Caco-2 (cell line): ENCODE results near the gene SH3TC2. TPM values are rescaled to one million over a fixed set of nuclear protein-coding genes. Genes with fewer than 3 reads are reported as not detected.

Experiments used
- BruUV-seq: library from RNA; stranded (reverse); fragments of 400-500 nt; replicated peaks from 2 replicates; lab custom pipeline; 2021; lab: Mats Ljungman, UMichigan
- CTCF ChIA-PET: fragments of 300-600 bp; sonication (Branson Sonifier 250); formaldehyde crosslinking; loops from one replicate; lab custom pipeline; 2022; ENCODE audit warnings: antibody characterized with exemption; lab: Charles Lee
- POLR2A ChIA-PET: fragments of 300-600 bp; sonication (Branson Sonifier 250); formaldehyde crosslinking; loops from one replicate; lab custom pipeline; 2022; ENCODE audit warnings: antibody characterized with exemption; lab: Charles Lee
- DNase-seq, 2 experiments: peaks; one replicate each; pipeline versions ENCODE4 v3.0.0 to v3.0.0-alpha.2; 2020 to 2022
- H3K27me3 ChIP-seq: replicated peaks from 2 replicates; pipeline ENCODE4 v1.6.0; 2011; ENCODE audit warnings: low read length; ENCODE audit not compliant: control insufficient read depth, insufficient read depth
- H3K36me3 ChIP-seq: 2 replicates; pipeline ENCODE4 v1.5.1; 2011; ENCODE audit warnings: low read length; ENCODE audit not compliant: control insufficient read depth, insufficient read depth
- H3K4me1 ChIP-seq: fragments of 250-450 bp; sonication (Bioruptor Pico); 2 replicates; pipeline ENCODE4 v1.5.1; 2020; ENCODE audit warnings: mild to moderate bottlenecking
- H3K4me3 ChIP-seq: 2 replicates; pipeline ENCODE4 v1.5.1; 2011; ENCODE audit warnings: low read depth, mild to moderate bottlenecking, control low read depth, low read length
- H3K9me3 ChIP-seq: fragments of 250-450 bp; sonication (Bioruptor Pico); 2 replicates; pipeline ENCODE4 v1.5.1; 2020; ENCODE audit warnings: mild to moderate bottlenecking, moderate library complexity
- H3K27ac Mint-ChIP-seq: one replicate; pipeline ENCODE4 v1.8.0; 2022; ENCODE audit warnings: mixed read lengths; ENCODE audit not compliant: unreplicated experiment
- H3K27me3 Mint-ChIP-seq: one replicate; pipeline ENCODE4 v1.8.0; 2022; ENCODE audit warnings: mixed read lengths; ENCODE audit not compliant: insufficient read depth, unreplicated experiment
- H3K36me3 Mint-ChIP-seq: one replicate; pipeline ENCODE4 v1.8.0; 2022; ENCODE audit warnings: mild to moderate bottlenecking, mixed read lengths; ENCODE audit not compliant: insufficient read depth, unreplicated experiment
- H3K4me1 Mint-ChIP-seq: one replicate; pipeline ENCODE4 v1.8.0; 2022; ENCODE audit warnings: low read depth, mixed read lengths; ENCODE audit not compliant: unreplicated experiment
- H3K4me3 Mint-ChIP-seq: one replicate; pipeline ENCODE4 v1.8.0; 2022; ENCODE audit warnings: mild to moderate bottlenecking, moderate library complexity, mixed read lengths; ENCODE audit not compliant: unreplicated experiment
- H3K9me3 Mint-ChIP-seq: one replicate; pipeline ENCODE4 v1.8.0; 2022; ENCODE audit warnings: mixed read lengths; ENCODE audit not compliant: unreplicated experiment
- intact Hi-C: fragments of 100-400 bp; cut with micrococcal nuclease; formaldehyde crosslinking; loops from one replicate; pipeline ENCODE4 v1.10.0; 2022; ENCODE audit not compliant: unreplicated experiment
- total RNA-seq: library from RNA; stranded (reverse); gene quantifications from 2 replicates; pipeline ENCODE4 v1.2.3, GENCODE V29; 2022
- TF ChIP-seq, protein P1 (sequence below), 2 experiments: fragments of 200-600 bp in 1 of 2; IDR thresholded peaks; 1 replicate in 1 of 2; 2 replicates in 1 of 2; pipeline versions ENCODE4 v1.5.1 to v1.8.0; 2011 to 2022; ENCODE audit warnings: antibody characterized with exemption in 1 of 2, control low read depth in 1 of 2, inconsistent platforms in 1 of 2, low read depth in 1 of 2, low read length in 1 of 2, mild to moderate bottlenecking in 1 of 2, moderate library complexity in 1 of 2; ENCODE audit not compliant: insufficient read depth in 1 of 2, severe bottlenecking in 1 of 2, unreplicated experiment in 1 of 2

SH3TC2 gene
- total RNA-seq, 1 experiment from 2014 or later, result 5.8 TPM

DNA sequence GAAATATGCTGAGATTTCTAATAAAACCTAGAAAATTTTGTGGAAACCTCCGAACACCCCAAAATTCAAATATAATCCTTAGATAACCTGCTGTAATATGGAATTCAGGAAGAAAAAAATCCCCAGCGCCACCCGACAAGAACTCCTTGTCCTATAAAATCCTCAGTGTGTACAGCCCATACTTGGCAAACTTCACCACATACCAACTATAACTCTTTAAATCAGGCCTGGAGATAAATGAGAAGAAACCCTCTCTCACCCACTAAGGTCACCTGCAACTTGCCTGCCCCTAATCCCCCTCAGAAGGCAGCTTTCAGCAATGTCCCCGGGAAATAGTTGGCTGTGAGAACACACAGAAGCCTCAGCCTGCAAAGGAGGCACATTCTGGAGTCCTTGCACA lies 90.5 kb downstream of the SH3TC2 start:
- DNase-seq, result no peak
- Mint-ChIP-seq H3K4me3 (no peak overlapping the region), H3K27ac (no peak overlapping the region), H3K9me3 (no peaks in the 10 kb centered on the region), H3K36me3 (no peaks in the 10 kb centered on the region), H3K4me1 (no peaks in the 10 kb centered on the region), H3K27me3 (peaks cover 14% of the 10 kb centered on the region)
- CTCF ChIA-PET, result no interaction called here
- intact Hi-C loops, result no loop called here
- H3K9me3 ChIP-seq, result no peaks in the 10 kb centered on the region
- TF ChIP-seq, protein P1, sequence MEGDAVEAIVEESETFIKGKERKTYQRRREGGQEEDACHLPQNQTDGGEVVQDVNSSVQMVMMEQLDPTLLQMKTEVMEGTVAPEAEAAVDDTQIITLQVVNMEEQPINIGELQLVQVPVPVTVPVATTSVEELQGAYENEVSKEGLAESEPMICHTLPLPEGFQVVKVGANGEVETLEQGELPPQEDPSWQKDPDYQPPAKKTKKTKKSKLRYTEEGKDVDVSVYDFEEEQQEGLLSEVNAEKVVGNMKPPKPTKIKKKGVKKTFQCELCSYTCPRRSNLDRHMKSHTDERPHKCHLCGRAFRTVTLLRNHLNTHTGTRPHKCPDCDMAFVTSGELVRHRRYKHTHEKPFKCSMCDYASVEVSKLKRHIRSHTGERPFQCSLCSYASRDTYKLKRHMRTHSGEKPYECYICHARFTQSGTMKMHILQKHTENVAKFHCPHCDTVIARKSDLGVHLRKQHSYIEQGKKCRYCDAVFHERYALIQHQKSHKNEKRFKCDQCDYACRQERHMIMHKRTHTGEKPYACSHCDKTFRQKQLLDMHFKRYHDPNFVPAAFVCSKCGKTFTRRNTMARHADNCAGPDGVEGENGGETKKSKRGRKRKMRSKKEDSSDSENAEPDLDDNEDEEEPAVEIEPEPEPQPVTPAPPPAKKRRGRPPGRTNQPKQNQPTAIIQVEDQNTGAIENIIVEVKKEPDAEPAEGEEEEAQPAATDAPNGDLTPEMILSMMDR (IDR thresholded peaks at IDR 0.05; ENCODE audit: insufficient read depth in 1 of 2, low read depth in 1 of 2, low read length in 1 of 2, severe bottlenecking in 1 of 2, unreplicated experiment in 1 of 2), result no peak
- H3K4me3 ChIP-seq, result no peak overlapping the region
- no peaks in the 10 kb centered on the region for H3K4me1 ChIP-seq
- POLR2A ChIA-PET, result no interaction called here
- H3K27me3 ChIP-seq, result no peaks in the 10 kb centered on the region
- no peaks in the 10 kb centered on the region for H3K36me3 ChIP-seq
- BruUV-seq, result no TSS peak

DNA sequence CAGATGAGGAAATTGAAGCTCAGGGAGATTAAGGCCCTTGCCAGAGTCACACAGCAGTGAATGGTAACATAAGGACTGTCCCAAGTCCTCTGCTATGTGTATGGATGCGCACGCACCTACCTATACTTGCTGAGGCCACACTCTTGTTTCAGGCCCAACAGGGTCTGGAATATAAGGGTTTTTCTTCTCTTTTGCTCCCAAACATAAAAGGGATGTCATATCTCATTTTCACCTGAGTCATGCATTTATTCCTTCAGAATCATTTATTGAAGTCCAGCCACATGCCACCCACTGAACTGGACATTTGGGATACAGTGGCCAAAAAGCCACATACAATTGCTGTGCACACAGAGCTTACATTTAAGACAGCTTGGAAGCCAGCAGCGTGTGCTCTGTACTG lies 92.0 kb downstream of the SH3TC2 start:
- Histone ChIP-seq H3K4me3 (no peak overlapping the region), H3K9me3 (no peaks in the 10 kb centered on the region), H3K27me3 (no peaks in the 10 kb centered on the region), H3K4me1 (no peaks in the 10 kb centered on the region), H3K36me3 (no peaks in the 10 kb centered on the region)
- Mint-ChIP-seq H3K27me3 (peaks cover 17% of the 10 kb centered on the region), H3K4me3 (no peak overlapping the region), H3K27ac (no peak overlapping the region), H3K4me1 (no peaks in the 10 kb centered on the region), H3K36me3 (no peaks in the 10 kb centered on the region), H3K9me3 (no peaks in the 10 kb centered on the region)
- ChIA-PET POLR2A (no interaction called here), CTCF (no interaction called here)
- intact Hi-C loops, result no loop called here
- TF ChIP-seq, protein P1 (IDR thresholded peaks at IDR 0.05; ENCODE audit: insufficient read depth in 1 of 2, low read depth in 1 of 2, low read length in 1 of 2, severe bottlenecking in 1 of 2, unreplicated experiment in 1 of 2), result no peak
- no peak for DNase-seq
- BruUV-seq, result no TSS peak

DNA sequence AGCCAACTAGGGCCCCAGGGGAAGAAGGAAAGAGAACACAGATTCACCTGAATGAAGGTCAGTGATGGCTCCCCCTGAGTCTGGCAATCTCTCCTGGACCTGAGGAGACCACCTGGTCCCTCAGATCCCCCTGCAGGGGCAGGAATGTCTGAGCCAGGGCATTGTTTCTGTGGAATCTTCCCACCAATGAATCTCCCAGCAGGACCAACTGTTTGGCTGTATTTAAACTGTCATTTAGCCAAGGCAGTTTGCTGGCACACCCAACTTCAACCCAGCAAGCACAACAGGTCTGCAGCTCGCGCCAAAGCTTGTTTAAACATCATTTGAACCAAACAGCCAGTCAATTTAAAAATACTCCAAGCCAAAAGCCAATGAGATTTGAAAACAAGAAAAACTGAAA lies 92.6 kb downstream of the SH3TC2 start:
- H3K4me3 ChIP-seq, result no peak overlapping the region
- no peaks in the 10 kb centered on the region for H3K9me3 ChIP-seq
- no peaks in the 10 kb centered on the region for H3K36me3 ChIP-seq
- intact Hi-C loops, result no loop called here
- POLR2A ChIA-PET, result no interaction called here
- CTCF ChIA-PET, result interaction anchor here (0.6 to 1.0 kb wide), 2 partner anchors 13 to 239 kb away, joined by 3 read pairs; no protein-coding TSS in a partner anchor
- BruUV-seq, result no TSS peak
- DNase-seq, result no peak
- no peaks in the 10 kb centered on the region for H3K9me3 Mint-ChIP-seq
- no peaks in the 10 kb centered on the region for H3K4me1 Mint-ChIP-seq
- TF ChIP-seq, protein P1 (IDR thresholded peaks at IDR 0.05; ENCODE audit: insufficient read depth in 1 of 2, low read depth in 1 of 2, low read length in 1 of 2, severe bottlenecking in 1 of 2, unreplicated experiment in 1 of 2), result no peak
- H3K4me1 ChIP-seq, result no peaks in the 10 kb centered on the region
- peaks cover 17% of the 10 kb centered on the region for H3K27me3 Mint-ChIP-seq
- H3K4me3 Mint-ChIP-seq, result no peak overlapping the region
- no peaks in the 10 kb centered on the region for H3K36me3 Mint-ChIP-seq
- no peaks in the 10 kb centered on the region for H3K27me3 ChIP-seq
- no peak overlapping the region for H3K27ac Mint-ChIP-seq
